ENCODE results near the gene PCSK6.

DNA sequence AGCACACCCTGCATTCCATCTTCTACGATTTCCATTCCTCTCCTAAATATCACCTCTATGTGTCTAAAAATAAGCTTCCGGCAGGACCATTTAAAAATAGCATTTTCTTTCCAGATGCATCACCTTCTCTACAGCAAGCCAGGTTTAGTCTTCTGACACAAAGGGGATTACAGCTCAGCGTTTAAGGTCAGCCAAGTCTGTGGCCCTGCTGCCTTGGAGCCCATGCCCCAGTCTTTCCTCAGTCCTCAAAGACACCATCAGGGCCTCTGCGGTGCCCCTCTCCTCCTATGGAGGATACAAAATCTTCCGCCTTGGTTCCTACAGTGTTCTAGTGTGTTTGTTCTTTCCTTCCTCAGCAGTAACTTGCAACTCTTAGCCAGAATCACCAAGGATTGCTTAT lies 216.0 kb downstream of the PCSK6 start:
- TF ChIP-seq, protein P1, sequence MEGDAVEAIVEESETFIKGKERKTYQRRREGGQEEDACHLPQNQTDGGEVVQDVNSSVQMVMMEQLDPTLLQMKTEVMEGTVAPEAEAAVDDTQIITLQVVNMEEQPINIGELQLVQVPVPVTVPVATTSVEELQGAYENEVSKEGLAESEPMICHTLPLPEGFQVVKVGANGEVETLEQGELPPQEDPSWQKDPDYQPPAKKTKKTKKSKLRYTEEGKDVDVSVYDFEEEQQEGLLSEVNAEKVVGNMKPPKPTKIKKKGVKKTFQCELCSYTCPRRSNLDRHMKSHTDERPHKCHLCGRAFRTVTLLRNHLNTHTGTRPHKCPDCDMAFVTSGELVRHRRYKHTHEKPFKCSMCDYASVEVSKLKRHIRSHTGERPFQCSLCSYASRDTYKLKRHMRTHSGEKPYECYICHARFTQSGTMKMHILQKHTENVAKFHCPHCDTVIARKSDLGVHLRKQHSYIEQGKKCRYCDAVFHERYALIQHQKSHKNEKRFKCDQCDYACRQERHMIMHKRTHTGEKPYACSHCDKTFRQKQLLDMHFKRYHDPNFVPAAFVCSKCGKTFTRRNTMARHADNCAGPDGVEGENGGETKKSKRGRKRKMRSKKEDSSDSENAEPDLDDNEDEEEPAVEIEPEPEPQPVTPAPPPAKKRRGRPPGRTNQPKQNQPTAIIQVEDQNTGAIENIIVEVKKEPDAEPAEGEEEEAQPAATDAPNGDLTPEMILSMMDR (IDR thresholded peaks at IDR 0.05; ENCODE audit: low read length): no peak
- TF ChIP-seq EZH2phosphoT487 (IDR thresholded peaks at IDR 0.05; ENCODE audit: low read length) (no peak), EZH2 (optimal IDR thresholded peaks at IDR 0.05; ENCODE audit: low read depth, low read length) (no peak)

Data from MM.1S (cell line).